K562 (cell line): ENCODE measurements around the gene MRPL55. TPM values are rescaled to one million over a fixed set of nuclear protein-coding genes. Genes with fewer than 3 reads are reported as not detected.
A peak's percentile ranks its signal among the peaks of the same experiment; 100 is the strongest.

ENCODE experiments used
- ATF1 ChIP-seq, 2 experiments: fragments of 450-650 bp in 1 of 2; IDR thresholded peaks; 2 replicates each; pipeline ENCODE4 v1.6.1; 2016; ENCODE audit warnings: missing compliant biosample characterization in 1 of 2, missing genetic modification characterization in 1 of 2
- COPS2 ChIP-seq: fragments of 450-650 bp; conservative IDR thresholded peaks from 2 replicates; pipeline ENCODE4 v1.6.1; 2016; ENCODE audit warnings: mild to moderate bottlenecking, moderate library complexity
- FOXP4 ChIP-seq: sonication (generic); formaldehyde crosslinking; IDR thresholded peaks from 2 replicates; pipeline ENCODE4 v1.8.0; 2022; ENCODE audit warnings: mild to moderate bottlenecking, missing genetic modification reagents, borderline replicate concordance
- HDAC3 ChIP-seq: fragments of 450-650 bp; IDR thresholded peaks from 2 replicates; pipeline ENCODE4 v1.6.1; 2018; ENCODE audit warnings: borderline replicate concordance, mild to moderate bottlenecking, moderate library complexity; ENCODE audit not compliant: partially characterized antibody
- KDM5B ChIP-seq: fragments of 200-600 bp; sonication (generic); IDR thresholded peaks from 2 replicates; pipeline ENCODE4 v1.6.1; 2012; ENCODE audit warnings: low read depth, mild to moderate bottlenecking, moderate library complexity, low read length, control low read depth, inconsistent platforms; ENCODE audit not compliant: insufficient replicate concordance
- MXD1 ChIP-seq: fragments of 250-450 bp; sonication (Bioruptor Pico); IDR thresholded peaks from 2 replicates; pipeline ENCODE4 v1.8.0; 2021; ENCODE audit warnings: borderline replicate concordance, mild to moderate bottlenecking, moderate library complexity; ENCODE audit not compliant: poor library complexity, severe bottlenecking
- NFE2 ChIP-seq: IDR thresholded peaks from 2 replicates; pipeline ENCODE4 v1.6.1; 2014; ENCODE audit warnings: antibody characterized with exemption, low read depth
- NFIX ChIP-seq: fragments of 250-450 bp; sonication (Bioruptor Pico); IDR thresholded peaks from 2 replicates; pipeline ENCODE4 v1.4.0; 2020; ENCODE audit warnings: low read depth, mild to moderate bottlenecking, moderate library complexity
- PHF20 ChIP-seq: fragments of 450-650 bp; IDR thresholded peaks from 2 replicates; pipeline ENCODE4 v1.6.1; 2018; ENCODE audit not compliant: partially characterized antibody
- POLR3A ChIP-seq: IDR thresholded peaks from 2 replicates; pipeline ENCODE4 v1.6.1; 2011; ENCODE audit warnings: borderline replicate concordance, mild to moderate bottlenecking, moderate library complexity; ENCODE audit not compliant: insufficient read length, insufficient read depth; ENCODE audit errors: extremely low read depth
- RAD51 ChIP-seq: fragments of 450-650 bp; IDR thresholded peaks from 2 replicates; pipeline ENCODE4 v1.7.1; 2016; ENCODE audit warnings: low read depth, mild to moderate bottlenecking, borderline replicate concordance
- RBM34 ChIP-seq: fragments of 200-400 bp; formaldehyde crosslinking; IDR thresholded peaks from 2 replicates; pipeline ENCODE4 v1.6.1; 2018; ENCODE audit warnings: low read length, borderline replicate concordance; ENCODE audit not compliant: insufficient read depth
- SIRT6 ChIP-seq: IDR thresholded peaks from one replicate; pipeline ENCODE4 v1.6.1; 2012; ENCODE audit warnings: low read depth, mild to moderate bottlenecking, control low read depth, inconsistent platforms, low read length, moderate library complexity
- SNAPC5 ChIP-seq: fragments of 250-450 bp; sonication (Bioruptor Pico); IDR thresholded peaks from 2 replicates; pipeline ENCODE4 v1.8.0; 2021; ENCODE audit warnings: moderate library complexity, mild to moderate bottlenecking, inconsistent platforms
- TRIM28 ChIP-seq: fragments of 450-650 bp; IDR thresholded peaks from 2 replicates; pipeline ENCODE4 v1.6.1; 2017
- USF2 ChIP-seq: sonication (generic); formaldehyde crosslinking; IDR thresholded peaks from 2 replicates; pipeline ENCODE4 v1.5.0; 2020; ENCODE audit warnings: missing genetic modification reagents
- XRCC3 ChIP-seq: fragments of 450-650 bp; IDR thresholded peaks from 2 replicates; pipeline ENCODE4 v1.6.1; 2017; ENCODE audit warnings: mild to moderate bottlenecking, moderate library complexity
- ZNF239 ChIP-seq: fragments of 250-450 bp; sonication (Bioruptor Pico); IDR thresholded peaks from 2 replicates; pipeline ENCODE4 v1.4.0; 2020; ENCODE audit warnings: mild to moderate bottlenecking
- ZNF253 ChIP-seq: fragments of 250-450 bp; sonication (Bioruptor Pico); conservative IDR thresholded peaks from 2 replicates; pipeline ENCODE4 v1.6.1; 2021; ENCODE audit warnings: mild to moderate bottlenecking
- ZNF57 ChIP-seq: fragments of 450-650 bp; formaldehyde crosslinking; IDR thresholded peaks from 2 replicates; pipeline ENCODE4 v1.4.0; 2020; ENCODE audit warnings: mild to moderate bottlenecking, moderate library complexity
- ZNF75A ChIP-seq: fragments of 450-650 bp; formaldehyde crosslinking; IDR thresholded peaks from 2 replicates; pipeline ENCODE4 v1.4.0; 2020; ENCODE audit warnings: mild to moderate bottlenecking
- polyA plus RNA-seq, 8 experiments: library from polyadenylated mRNA; depleted of rRNA in 4 of 8; stranded (reverse) in 5 of 8; unstranded in 3 of 8; fragments of >200 nt; fragmentation: Nextera tagmentation in 2 of 8; fragmentation: Illumina TruSeq in 1 of 8; extraction: Ambion mirVana in 2 of 8; extraction: Trizol in 1 of 8; gene quantifications; 2 replicates each; pipeline versions ENCODE4 v1.2.1 to v1.2.3, GENCODE V29; 2011 to 2014; ENCODE audit warnings: inconsistent platforms in 1 of 8, missing spikeins in 1 of 8
- total RNA-seq, 7 experiments: library from RNA; depleted of rRNA in 6 of 7; stranded (reverse); fragments of >200 nt in 6 of 7; fragmentation: Illumina TruSeq in 2 of 7; extraction: Trizol in 2 of 7; gene quantifications; 2 replicates each; pipeline versions ENCODE4 v1.2.1 to v1.2.3, GENCODE V29; 2011 to 2021; ENCODE audit warnings: low replicate concordance in 1 of 7
- TF ChIP-seq, protein P1 (sequence below): sonication (generic); formaldehyde crosslinking; IDR thresholded peaks from 2 replicates; pipeline ENCODE4 v1.8.0; 2022; ENCODE audit warnings: mild to moderate bottlenecking, missing genetic modification reagents
- TF ChIP-seq, protein P2 (sequence below): fragments of 450-650 bp; formaldehyde crosslinking; IDR thresholded peaks from 2 replicates; pipeline ENCODE4 v1.4.0; 2020; ENCODE audit warnings: mild to moderate bottlenecking, moderate library complexity

The MRPL55 gene
- total and polyA plus RNA-seq, 9 of the 15 experiments (the other 6 are each of a cell fraction or from before 2014, with no cell fraction given) = 34.9 to 228 (median 81.0) TPM

DNA sequence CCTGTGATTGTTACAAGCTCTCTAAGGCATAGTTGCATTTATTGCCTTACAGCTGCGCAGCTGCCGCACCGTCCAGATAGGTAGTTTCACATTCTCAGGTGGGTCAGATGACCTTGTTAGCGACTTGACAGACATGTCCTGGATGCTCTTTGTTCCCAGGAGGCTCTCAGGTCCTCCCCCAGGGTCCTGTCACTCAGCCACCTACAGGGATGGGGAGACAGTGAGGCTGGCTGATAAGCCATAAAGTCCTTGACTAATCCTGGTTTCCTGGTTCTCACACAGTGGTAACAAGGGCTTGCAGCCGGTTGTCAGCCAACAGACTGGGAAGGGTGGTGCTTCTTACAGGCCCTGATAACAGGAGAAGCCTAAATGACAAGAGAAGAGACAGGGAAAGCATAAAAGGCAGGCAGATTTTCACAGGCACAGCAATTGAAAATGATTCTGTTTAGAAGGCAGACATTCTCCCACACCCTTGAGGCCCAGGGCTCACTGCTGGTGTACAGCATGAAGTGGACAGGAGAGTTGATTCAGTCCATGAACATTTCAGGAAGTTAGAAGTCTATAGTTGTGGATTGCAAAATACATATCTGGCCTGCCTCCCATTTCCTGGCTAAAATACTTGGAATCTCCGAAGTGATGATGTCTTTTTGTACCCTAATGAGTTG, 23.7 kb downstream of the MRPL55 start (continued):
- TF ChIP-seq HDAC3 (no peak), USF2 (no peak), POLR3A (no peak), ATF1 (CRISPR knock-in tag; IDR thresholded peaks at IDR 0.05) (no peak), ATF1 (tag; IDR thresholded peaks at IDR 0.05) (no peak), PHF20 (no peak), FOXP4 (CRISPR knock-in tag) (no peak), RBM34 (no peak), ZNF239 (no peak), KDM5B (no peak), XRCC3 (no peak), NFIX (CRISPR knock-in tag) (no peak), SIRT6 (no peak), MXD1 (CRISPR knock-in tag) (no peak), NFE2 (no peak), ZNF253 (no peak), ZNF75A (CRISPR knock-in tag) (no peak), SNAPC5 (no peak), RAD51 (no peak), ZNF57 (CRISPR knock-in tag) (no peak), COPS2 (no peak), TRIM28 (peak; percentile 43; the same call in 1 of the 2 replicates)
- TF ChIP-seq, protein P1, sequence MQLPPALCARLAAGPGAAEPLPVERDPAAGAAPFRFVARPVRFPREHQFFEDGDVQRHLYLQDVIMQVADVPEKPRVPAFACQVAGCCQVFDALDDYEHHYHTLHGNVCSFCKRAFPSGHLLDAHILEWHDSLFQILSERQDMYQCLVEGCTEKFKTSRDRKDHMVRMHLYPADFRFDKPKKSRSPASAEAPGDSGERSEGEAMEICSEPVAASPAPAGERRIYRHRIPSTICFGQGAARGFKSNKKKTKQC (CRISPR knock-in tag) = no peak
- TF ChIP-seq, protein P2, sequence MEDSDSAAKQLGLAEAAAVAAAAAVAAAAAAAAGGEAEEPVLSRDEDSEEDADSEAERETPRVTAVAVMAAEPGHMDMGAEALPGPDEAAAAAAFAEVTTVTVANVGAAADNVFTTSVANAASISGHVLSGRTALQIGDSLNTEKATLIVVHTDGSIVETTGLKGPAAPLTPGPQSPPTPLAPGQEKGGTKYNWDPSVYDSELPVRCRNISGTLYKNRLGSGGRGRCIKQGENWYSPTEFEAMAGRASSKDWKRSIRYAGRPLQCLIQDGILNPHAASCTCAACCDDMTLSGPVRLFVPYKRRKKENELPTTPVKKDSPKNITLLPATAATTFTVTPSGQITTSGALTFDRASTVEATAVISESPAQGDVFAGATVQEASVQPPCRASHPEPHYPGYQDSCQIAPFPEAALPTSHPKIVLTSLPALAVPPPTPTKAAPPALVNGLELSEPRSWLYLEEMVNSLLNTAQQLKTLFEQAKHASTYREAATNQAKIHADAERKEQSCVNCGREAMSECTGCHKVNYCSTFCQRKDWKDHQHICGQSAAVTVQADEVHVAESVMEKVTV (CRISPR knock-in tag) = 0 out of 2 replicates have a peak, but pooled peaks have one; percentile 25
